Activated CD8-positive, alpha-beta memory T cell treated with anti-CD3 and anti-CD28 coated beads for 24 hours (primary cell): ENCODE measurements around the gene PHYKPL.

Experiments used
- DNase-seq: peaks from one replicate; pipeline ENCODE4 v3.0.0-alpha.2; 2020

The PHYKPL gene

GRCh38 chr5:178232124-178232919, at the start of gene PHYKPL:
Gene PHYKPL, minus strand, starts transcription at chr5:178232802. Its CDS starts 252 bp downstream, at chr5:178232550.
- peak; percentile 90 for DNase-seq

GRCh38 chr5:178282391-178282790, 49.8 kb upstream of the PHYKPL start:
- DNase-seq: no peak

DNA sequence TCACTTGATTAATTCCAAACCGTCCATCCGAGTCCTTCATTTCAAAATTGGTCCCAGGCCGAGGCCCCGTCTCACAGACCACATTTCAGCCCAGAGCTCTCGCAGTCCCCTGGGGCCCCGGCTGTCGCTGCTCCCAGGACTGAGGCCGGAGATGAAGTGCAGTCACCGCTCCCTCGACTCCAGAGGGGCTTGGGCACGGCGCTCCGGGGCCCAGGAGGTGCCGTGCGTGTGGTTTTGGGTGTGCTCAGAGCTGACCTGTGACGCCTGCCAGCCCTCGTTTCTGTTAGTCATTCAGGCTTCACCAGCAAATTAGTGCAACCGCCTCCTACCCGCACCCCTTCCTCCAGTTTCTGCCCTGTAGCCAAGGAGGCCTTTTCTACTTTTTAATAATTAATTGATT, 48.7 kb upstream of the PHYKPL start:
- DNase-seq: no peak

GRCh38 chr5:178280631-178281030, 48.0 kb upstream of the PHYKPL start:
- no peak for DNase-seq

DNA sequence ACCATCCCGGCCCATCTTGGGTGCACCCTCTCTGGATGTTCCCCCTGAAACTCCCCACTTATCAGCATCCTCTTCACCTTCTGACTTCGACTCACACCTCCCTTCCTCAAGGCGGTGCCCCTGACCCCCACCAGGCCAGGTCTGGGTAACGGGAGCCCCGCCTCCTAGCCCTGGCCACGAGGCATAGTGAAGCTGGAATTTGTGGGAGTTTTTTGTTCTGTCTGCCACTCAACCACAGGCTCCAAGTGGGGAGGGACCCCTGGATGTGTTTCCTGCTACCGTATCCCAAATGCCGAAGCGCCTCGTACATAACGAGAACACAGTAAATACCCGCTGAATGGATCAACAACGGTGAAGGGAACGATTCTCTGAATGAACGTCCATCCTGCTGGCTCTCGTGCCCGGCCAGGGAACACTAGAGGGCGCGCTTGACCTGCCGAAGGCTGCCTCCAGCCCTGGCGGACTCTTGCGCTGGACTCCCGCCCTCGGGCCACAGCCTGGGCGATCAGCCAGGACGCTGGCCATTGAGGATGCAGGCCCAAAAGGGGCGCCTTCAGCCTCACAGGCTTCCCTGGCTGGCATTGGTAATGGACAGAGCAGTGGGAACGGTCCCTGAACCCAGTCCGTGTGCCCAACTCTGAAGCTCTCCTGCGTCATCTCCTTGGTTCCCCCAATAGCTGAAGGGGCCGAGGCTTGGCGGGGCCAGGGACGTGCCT, 47.3 kb upstream of the PHYKPL start:
- DNase-seq: peak; percentile 87

DNA sequence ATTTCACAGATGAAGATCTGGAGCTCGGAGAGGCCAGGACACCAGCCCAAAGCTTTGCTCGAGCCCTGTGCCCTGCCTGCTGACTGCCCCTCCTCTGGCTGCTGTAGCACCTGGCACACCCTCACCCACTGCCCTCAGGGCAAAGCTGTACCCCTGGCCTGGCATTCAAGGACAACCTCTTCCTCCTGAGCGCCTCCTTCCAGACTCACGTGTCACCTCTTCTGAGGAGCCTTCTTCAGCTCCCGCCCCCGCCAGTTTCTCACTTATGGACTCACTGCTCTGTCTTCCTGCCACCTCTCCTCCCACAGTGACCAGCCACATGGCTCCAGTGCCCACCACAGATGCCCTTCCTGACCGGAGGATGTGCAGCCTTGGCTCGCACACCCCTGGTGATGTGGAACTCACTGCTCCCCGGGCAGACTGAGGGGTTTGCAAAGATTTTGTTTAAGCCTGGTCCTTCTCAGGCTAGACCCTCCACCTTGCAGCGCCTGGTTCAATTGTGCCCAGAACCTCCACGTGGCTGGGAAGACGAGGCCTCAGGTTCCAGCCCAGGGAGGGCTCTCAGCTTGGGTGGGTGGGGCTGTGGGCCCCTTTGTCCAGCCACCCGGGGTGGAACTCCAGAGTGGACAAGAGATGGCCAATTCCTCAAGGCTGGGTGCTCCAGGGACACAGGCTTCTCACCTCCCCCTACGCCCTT, 46.6 kb upstream of the PHYKPL start:
- no peak for DNase-seq

DNA sequence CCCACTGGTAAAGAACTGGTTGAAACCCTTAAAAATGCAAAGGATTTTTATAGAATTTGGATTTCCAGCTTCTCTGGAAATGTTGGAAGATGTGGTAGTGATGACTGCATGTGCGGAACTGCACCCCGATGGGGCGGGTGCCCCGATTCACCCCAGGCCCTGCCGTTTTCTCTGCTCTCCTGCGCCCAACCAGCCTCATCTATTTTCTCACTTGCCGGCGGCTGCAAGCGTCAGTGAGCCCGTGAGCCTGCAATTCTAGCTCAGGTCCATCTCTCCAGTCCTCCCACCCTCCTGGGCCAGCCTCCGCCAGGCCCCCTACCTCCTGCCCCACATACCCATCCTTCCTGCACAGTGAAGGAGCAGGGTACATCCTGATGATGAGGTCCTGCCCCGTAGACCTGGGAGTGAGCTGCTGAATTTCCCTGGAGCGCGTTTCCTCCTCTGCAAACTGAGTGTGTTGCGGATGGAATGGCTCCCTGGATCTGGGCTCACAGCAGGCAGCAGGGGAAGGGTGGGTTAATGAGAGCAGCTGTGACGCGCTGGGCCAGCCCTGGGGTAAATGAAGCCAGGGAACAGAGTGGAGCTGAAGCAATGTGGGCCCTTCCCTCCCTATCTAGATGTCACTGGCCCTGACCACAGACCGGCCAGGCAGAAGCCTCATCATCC, 45.9 kb upstream of the PHYKPL start:
- no peak for DNase-seq

- no peak for DNase-seq
Observed at GRCh38 chr5:178277866-178278265, 45.3 kb upstream of the PHYKPL start.

GRCh38 chr5:178277346-178277745, 44.7 kb upstream of the PHYKPL start:
- no peak for DNase-seq

GRCh38 chr5:178274781-178275537, 42.4 kb upstream of the PHYKPL start:
- DNase-seq: no peak

GRCh38 chr5:178273665-178274541, 41.3 kb upstream of the PHYKPL start:
- no peak for DNase-seq

DNA sequence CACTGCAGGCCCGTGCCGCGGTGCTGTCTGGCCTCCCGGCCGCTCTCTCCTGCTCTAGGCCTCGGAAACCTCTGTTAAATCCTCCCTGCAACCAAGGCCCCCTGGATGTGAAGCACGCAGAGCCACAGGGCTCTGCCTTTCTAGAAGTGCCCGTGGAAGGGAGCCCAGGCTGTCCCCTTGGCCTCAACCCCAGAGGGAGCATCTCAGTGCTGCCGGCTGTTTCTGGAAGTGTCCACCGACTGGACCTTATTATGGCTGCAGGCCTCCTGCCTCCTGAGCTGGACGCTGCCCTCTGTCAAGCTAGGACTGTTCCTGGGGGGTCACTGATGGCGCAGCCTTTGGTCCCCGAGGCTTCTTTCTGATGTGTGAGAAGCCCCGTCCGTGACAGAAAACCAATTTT, 40.4 kb upstream of the PHYKPL start:
- DNase-seq: no peak

DNA sequence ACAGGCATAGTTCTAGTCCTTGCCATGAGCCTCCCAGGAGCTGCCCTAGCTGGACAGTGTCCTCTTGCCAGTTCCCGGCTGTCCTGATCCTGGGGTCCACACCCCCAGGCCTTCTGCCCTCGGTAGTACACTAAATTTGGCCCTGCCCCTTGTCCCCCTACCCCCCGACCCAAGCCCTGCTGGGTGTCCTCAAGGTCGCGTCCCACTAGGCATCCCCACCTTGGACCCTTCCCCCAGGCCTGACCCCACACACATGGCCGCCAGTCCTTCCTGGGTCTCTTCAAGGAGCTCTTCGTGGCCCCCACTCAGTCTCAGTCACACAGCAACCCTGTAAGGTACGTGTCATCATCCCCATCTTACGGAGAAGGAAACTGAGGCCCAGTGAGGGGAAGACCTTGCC, 40.0 kb upstream of the PHYKPL start:
- DNase-seq: no peak

DNA sequence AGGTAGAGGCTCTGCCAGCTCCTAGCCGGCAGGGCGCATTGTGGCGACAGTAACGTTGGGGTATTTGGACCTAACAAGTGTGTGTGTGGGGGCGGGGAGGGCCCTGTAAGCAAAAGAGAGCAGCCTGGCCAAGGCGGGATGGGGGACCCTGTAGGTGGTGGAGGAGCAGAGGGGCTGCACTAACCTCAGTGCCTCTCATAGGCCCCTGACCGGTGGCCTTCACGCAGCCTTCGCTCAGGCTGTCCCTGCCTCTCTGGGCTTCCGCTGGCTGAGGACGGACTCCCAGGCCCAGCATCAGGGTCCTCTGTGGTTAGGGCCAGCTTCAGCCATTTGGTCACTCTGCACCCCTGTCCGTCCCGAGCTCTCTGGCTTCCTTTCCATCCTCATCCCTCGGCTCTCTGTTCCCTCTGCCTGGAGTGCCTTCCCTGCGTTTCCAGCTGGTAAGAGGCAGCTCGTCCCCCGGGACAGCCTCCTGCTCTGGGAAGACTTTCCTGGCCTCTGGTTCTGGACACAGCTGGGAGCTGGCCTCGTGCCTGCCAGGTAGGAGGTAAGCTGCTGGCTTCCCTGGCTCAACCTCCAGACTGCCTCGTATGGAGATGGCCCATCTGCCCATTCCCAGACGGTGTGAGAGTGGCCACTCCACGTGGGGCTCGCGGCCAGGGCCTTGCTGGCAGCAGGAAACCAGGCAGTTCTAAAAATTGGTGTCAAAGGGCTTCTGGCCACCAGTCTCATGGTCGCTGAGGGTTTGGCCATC, 39.3 kb upstream of the PHYKPL start:
- no peak for DNase-seq

DNA sequence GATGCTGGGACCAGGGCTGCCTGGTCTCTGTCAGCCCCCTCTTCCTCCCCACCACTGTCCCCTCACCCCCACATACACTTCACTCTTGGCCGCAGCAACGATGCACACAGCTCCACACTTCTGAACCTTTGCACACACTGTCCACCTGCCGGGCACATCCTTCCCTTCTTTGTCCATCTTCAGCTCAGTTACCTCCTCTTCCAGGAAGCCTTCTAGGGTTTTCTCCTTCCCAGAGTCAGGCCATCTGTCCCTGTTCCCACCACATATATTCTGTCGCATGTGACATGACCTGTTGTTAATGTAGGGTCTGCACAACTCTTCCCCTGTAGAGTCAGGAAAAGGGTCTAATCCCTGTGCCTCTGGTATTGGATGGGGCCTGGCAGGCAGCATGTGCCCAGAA, 38.6 kb upstream of the PHYKPL start:
- DNase-seq: no peak

GRCh38 chr5:178269499-178269898, 36.9 kb upstream of the PHYKPL start:
- no peak for DNase-seq

- no peak for DNase-seq
Observed at GRCh38 chr5:178267876-178268275, 35.3 kb upstream of the PHYKPL start.

- no peak for DNase-seq
Observed at GRCh38 chr5:178267245-178267644, 34.6 kb upstream of the PHYKPL start.

GRCh38 chr5:178266581-178266980, 34.0 kb upstream of the PHYKPL start:
- no peak for DNase-seq

DNA sequence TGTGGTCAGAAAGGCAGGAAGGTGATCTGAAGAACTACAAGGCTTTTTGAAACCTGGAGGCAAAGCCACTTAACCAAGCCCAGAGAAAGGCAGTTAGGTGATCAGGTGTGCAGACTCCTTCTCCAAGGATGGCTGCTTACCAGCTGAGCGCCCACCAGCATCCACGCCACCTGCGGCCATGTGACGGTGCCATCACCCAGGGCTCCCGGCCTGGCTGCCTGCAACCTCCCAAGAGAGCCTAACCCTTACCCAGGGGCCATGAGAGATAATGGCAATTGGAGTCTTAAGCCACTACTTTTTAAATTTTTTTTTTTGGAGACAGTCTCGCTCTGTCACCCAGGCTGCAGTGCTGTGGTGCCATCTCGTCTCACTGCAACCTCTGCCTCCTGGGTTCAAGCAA, 33.1 kb upstream of the PHYKPL start:
- no peak for DNase-seq

DNA sequence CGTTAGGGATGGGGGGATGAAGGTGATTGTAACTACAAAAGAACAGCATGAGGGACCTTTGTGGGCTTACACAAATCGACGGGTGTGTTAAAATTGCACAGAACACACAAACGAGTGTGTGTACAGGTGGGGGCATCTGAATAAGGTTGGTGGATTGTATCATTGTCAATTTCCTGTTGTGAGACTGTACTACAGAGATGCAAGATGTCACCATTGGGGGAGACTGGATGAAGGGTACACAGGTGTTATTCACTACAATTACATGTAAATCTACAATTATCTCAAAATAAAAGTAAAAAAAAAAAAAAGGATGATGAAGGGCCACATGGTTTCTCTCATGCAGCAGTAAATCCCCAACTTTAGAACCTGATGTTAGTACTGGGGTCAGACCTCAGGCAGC, 31.4 kb upstream of the PHYKPL start:
- DNase-seq: no peak
